ENCODE results near the gene CSH1. TPM values are rescaled to one million over a fixed set of nuclear protein-coding genes. Genes with fewer than 3 reads are reported as not detected.
A peak's percentile ranks its signal among the peaks of the same experiment; 100 is the strongest.

The CSH1 gene
- total RNA-seq, 2 donors from 2014 or later: 9.9 to 11.3 TPM

GRCh38 chr17:63934183-63935112, 38.1 kb upstream of the CSH1 start:
- H3K27ac Mint-ChIP-seq: no peak overlapping the region
- no peak overlapping the region for H3K4me3 Mint-ChIP-seq

GRCh38 chr17:63933598-63933997, 37.2 kb upstream of the CSH1 start:
- ATAC-seq (no peak), DNase-seq (no peak)
- H3K4me3 Mint-ChIP-seq: no peak overlapping the region
- peaks cover 25% of the 10 kb centered on the region for H3K4me1 Mint-ChIP-seq
- H3K9me3 ChIP-seq (ENCODE audit: control insufficient read depth, low read length, poor library complexity, severe bottlenecking): no peaks in the 10 kb centered on the region
- no peaks in the 10 kb centered on the region for H3K27me3 Mint-ChIP-seq
- H3K36me3 Mint-ChIP-seq (ENCODE audit: low read depth): peaks cover 2% of the 10 kb centered on the region
- H3K27ac Mint-ChIP-seq: peak overlapping the region; percentile 87

More at GRCh38 chr17:63934183-63935112, 38.1 kb upstream of the CSH1 start:
- Mint-ChIP-seq H3K27me3 (no peaks in the 10 kb centered on the region), H3K4me1 (peaks cover 29% of the 10 kb centered on the region), H3K36me3 (ENCODE audit: low read depth) (peaks cover 2% of the 10 kb centered on the region)
- no peak for ATAC-seq
- DNase-seq: no peak
- H3K9me3 ChIP-seq (ENCODE audit: control insufficient read depth, low read length, poor library complexity, severe bottlenecking): no peaks in the 10 kb centered on the region

GRCh38 chr17:63932721-63933120, 36.3 kb upstream of the CSH1 start:
- Mint-ChIP-seq H3K36me3 (ENCODE audit: low read depth) (peaks cover 2% of the 10 kb centered on the region), H3K27ac (peak overlapping the region; percentile 87), H3K27me3 (no peaks in the 10 kb centered on the region), H3K4me3 (peak overlapping the region; percentile 96), H3K4me1 (peaks cover 21% of the 10 kb centered on the region)
- H3K9me3 ChIP-seq (ENCODE audit: control insufficient read depth, low read length, poor library complexity, severe bottlenecking): no peaks in the 10 kb centered on the region
- no peak for ATAC-seq
- no peak for DNase-seq

- Mint-ChIP-seq H3K4me3 (peak within 1 kb of the TSS; percentile 96), H3K4me1 (peaks cover 21% of the 10 kb centered on the region), H3K27ac (peak within 1 kb of the TSS; percentile 87), H3K27me3 (no peaks in the 10 kb centered on the region), H3K36me3 (ENCODE audit: low read depth) (peaks cover 2% of the 10 kb centered on the region)
- no peaks in the 10 kb centered on the region for H3K9me3 ChIP-seq (ENCODE audit: control insufficient read depth, low read length, poor library complexity, severe bottlenecking)
- DNase-seq (no peak), ATAC-seq (peak; percentile 76)
These were observed 35.7 kb upstream of the CSH1 start, which contains the start of gene CD79B for GRCh38 chr17:63931981-63932561. Gene CD79B (minus strand): TSS chr17:63932331. CDS start chr17:63932261, 70 bp downstream.

- H3K27me3 Mint-ChIP-seq: no peaks in the 10 kb centered on the region
- H3K9me3 ChIP-seq (ENCODE audit: control insufficient read depth, low read length, poor library complexity, severe bottlenecking): no peaks in the 10 kb centered on the region
- peaks cover 19% of the 10 kb centered on the region for H3K4me1 Mint-ChIP-seq
- H3K36me3 Mint-ChIP-seq (ENCODE audit: low read depth): peaks cover under 1% of the 10 kb centered on the region
- DNase-seq (peak; percentile 23 to 59 (median 54)), ATAC-seq (peak; percentile 74)
- H3K27ac Mint-ChIP-seq: peak overlapping the region; percentile 87
- H3K4me3 Mint-ChIP-seq: peak overlapping the region; percentile 96
These were observed 34.7 kb upstream of the CSH1 start for GRCh38 chr17:63930951-63931575.

GRCh38 chr17:63929860-63930766, 33.7 kb upstream of the CSH1 start:
- peak overlapping the region; percentile 96 for H3K4me3 Mint-ChIP-seq
- peaks cover 18% of the 10 kb centered on the region for H3K4me1 Mint-ChIP-seq
- DNase-seq (no peak), ATAC-seq (no peak)
- H3K36me3 Mint-ChIP-seq (ENCODE audit: low read depth): no peaks in the 10 kb centered on the region
- no peaks in the 10 kb centered on the region for H3K9me3 ChIP-seq (ENCODE audit: control insufficient read depth, low read length, poor library complexity, severe bottlenecking)
- H3K27me3 Mint-ChIP-seq: no peaks in the 10 kb centered on the region
- H3K27ac Mint-ChIP-seq: peak overlapping the region; percentile 87

- H3K27me3 Mint-ChIP-seq: no peaks in the 10 kb centered on the region
- no peaks in the 10 kb centered on the region for H3K9me3 ChIP-seq (ENCODE audit: control insufficient read depth, low read length, poor library complexity, severe bottlenecking)
- no peak for DNase-seq
- no peak overlapping the region for H3K27ac Mint-ChIP-seq
- no peak for ATAC-seq
- H3K4me1 Mint-ChIP-seq: peaks cover 18% of the 10 kb centered on the region
- H3K36me3 Mint-ChIP-seq (ENCODE audit: low read depth): no peaks in the 10 kb centered on the region
- H3K4me3 Mint-ChIP-seq: peak overlapping the region; percentile 69
These were observed 32.8 kb upstream of the CSH1 start for GRCh38 chr17:63928966-63929695.

GRCh38 chr17:63928172-63928666, 31.8 kb upstream of the CSH1 start:
- no peak for ATAC-seq
- no peaks in the 10 kb centered on the region for H3K9me3 ChIP-seq (ENCODE audit: control insufficient read depth, low read length, poor library complexity, severe bottlenecking)
- no peak overlapping the region for H3K27ac Mint-ChIP-seq
- H3K27me3 Mint-ChIP-seq: no peaks in the 10 kb centered on the region
- H3K4me3 Mint-ChIP-seq: no peak overlapping the region
- no peak for DNase-seq
- peaks cover 18% of the 10 kb centered on the region for H3K4me1 Mint-ChIP-seq
- H3K36me3 Mint-ChIP-seq (ENCODE audit: low read depth): no peaks in the 10 kb centered on the region

GRCh38 chr17:63927464-63928171, 31.2 kb upstream of the CSH1 start:
- no peak overlapping the region for H3K4me3 Mint-ChIP-seq
- H3K9me3 ChIP-seq (ENCODE audit: control insufficient read depth, low read length, poor library complexity, severe bottlenecking): no peaks in the 10 kb centered on the region
- DNase-seq (no peak), ATAC-seq (no peak)
- no peaks in the 10 kb centered on the region for H3K27me3 Mint-ChIP-seq
- no peak overlapping the region for H3K27ac Mint-ChIP-seq
- no peaks in the 10 kb centered on the region for H3K36me3 Mint-ChIP-seq (ENCODE audit: low read depth)
- H3K4me1 Mint-ChIP-seq: peaks cover 18% of the 10 kb centered on the region

- Mint-ChIP-seq H3K4me3 (no peak overlapping the region), H3K27me3 (no peaks in the 10 kb centered on the region), H3K4me1 (peaks cover 13% of the 10 kb centered on the region), H3K36me3 (ENCODE audit: low read depth) (no peaks in the 10 kb centered on the region), H3K27ac (no peak overlapping the region)
- H3K9me3 ChIP-seq (ENCODE audit: control insufficient read depth, low read length, poor library complexity, severe bottlenecking): no peaks in the 10 kb centered on the region
- DNase-seq (no peak), ATAC-seq (no peak)
These were observed 29.8 kb upstream of the CSH1 start for GRCh38 chr17:63926164-63926563.

- DNase-seq (no peak), ATAC-seq (peak; percentile 64)
- Mint-ChIP-seq H3K27me3 (no peaks in the 10 kb centered on the region), H3K4me3 (no peak overlapping the region), H3K4me1 (peaks cover 8% of the 10 kb centered on the region), H3K36me3 (ENCODE audit: low read depth) (no peaks in the 10 kb centered on the region), H3K27ac (no peak overlapping the region)
- H3K9me3 ChIP-seq (ENCODE audit: control insufficient read depth, low read length, poor library complexity, severe bottlenecking): no peaks in the 10 kb centered on the region
These were observed 29.2 kb upstream of the CSH1 start for GRCh38 chr17:63925615-63926014.
